NCI-H146 (cell line): ENCODE measurements around the gene IQSEC2.

ENCODE experiments used
- DNase-seq: peaks from one replicate; lab custom pipeline; 2025; lab: John Stamatoyannopoulos, UW

IQSEC2 gene

GRCh38 chrX:53268173-53268572 is 13.2 kb downstream of the IQSEC2 start:
- DNase-seq: no peak

- no peak for DNase-seq
Observed at GRCh38 chrX:53266914-53267313, 14.5 kb downstream of the IQSEC2 start.

- no peak for DNase-seq
Observed at GRCh38 chrX:53265771-53266574, 15.4 kb downstream of the IQSEC2 start.

- no peak for DNase-seq
Observed at GRCh38 chrX:53263597-53264094, 17.7 kb downstream of the IQSEC2 start.

- DNase-seq: no peak
Observed at GRCh38 chrX:53262918-53263394, 18.4 kb downstream of the IQSEC2 start.

DNA sequence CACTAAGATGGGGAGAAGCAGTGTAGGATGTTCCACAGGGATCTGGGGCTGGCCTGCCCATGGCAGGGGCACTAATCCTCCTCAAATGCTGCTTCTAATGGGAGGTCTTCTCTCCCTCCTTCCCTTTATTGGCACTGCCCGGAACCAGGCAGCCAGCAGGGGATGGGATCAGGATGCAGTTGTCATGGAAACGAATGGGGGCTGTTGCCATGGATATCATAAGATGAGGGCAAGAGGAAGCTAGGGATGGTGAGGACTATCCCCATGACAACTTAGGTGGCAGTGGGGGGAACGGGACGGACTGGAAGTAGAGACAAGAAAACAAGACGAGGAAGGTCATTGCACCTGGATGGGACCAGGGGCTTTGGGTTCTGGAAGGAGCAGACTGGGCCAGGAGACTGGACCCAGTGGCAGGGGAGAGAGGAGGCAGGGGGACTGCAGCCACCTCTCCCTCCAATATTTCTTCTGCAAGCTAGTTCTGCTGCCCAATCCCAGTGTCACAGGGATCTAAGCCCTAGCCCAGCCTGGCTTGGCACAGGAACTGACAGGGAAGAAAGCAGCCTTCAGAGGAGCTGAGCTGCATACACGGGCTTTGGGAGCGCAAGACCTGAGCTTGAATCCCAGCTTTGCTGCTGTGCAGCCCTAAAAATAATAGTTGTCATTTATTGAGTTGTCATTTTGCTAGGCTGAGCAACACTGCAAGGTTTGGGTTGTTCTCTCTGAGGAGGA is 19.0 kb downstream of the IQSEC2 start:
- DNase-seq: no peak

- no peak for DNase-seq
Observed at GRCh38 chrX:53261355-53261972, 19.9 kb downstream of the IQSEC2 start.

DNA sequence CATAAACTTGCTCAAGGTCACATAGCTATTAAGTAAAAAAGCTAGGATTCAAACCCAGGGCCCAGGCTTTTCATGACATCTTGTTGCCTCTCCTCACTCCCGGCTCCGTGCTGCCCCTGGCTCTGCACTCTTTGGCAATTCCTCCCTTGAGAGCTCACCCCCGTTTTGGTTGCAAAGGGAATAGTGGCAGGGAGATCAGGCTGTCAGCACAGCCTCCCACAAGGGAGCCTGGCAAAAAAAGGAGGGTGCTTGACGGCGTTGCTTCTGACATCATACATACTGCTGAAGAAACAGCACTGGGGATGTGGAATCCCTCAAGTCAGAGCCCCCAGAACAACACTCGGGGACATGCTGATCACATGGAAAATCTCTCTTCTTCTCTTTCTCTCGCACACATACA is 20.5 kb downstream of the IQSEC2 start:
- no peak for DNase-seq

DNA sequence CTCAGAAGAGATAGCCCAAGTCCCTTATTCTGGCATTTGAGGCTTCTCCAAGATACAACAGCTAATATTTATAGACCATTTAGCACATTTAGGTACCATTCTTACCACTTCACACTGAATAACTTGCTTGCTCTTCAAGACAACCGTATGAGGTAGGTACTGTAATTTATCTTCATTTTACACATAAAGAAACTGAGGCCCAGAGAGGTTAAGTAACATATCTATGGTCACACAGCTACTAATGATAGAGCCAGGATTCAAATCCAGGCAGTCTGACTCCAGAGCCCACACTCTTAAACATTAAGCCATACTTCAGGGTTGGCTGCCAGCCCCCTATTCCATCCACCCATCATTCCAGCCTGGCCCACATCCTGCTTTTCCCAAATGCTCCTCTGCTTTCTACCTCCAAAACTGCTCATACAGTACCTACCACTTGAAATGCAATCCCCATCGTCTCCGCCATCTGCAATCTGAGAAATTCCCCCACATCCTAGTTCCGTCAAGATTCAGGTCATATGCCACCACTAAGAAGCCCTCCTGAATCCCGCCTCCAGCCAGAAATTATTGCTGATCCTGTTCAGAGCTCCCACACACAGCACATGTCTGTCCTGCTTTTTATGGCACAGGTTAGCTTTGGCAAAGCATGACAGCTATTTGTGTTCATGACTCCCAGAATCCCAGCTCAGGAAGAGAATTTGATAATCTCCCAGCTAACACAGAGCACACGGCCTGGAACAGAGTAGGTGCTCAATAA is 23.5 kb downstream of the IQSEC2 start:
- DNase-seq: no peak

DNA sequence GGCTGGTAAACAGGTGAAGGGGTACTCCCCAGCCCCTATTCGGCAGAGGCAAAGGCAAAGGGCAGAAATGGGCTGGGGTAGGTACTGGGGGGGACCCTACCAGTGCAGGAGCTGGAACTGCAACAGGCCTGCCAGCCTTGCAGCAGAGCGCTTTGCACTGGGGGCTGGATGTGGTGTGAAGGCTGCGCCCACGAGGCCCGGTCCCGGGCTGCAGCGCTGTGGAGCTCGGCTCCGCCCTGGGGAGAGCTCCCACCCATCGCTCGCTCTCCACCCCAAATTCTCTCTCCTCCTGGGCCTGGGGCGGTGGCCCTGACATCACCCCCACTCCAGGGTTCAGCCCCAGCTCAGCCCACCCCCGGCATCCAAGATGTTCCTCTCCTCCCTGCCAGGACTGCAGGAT is 24.2 kb downstream of the IQSEC2 start:
- no peak for DNase-seq

- DNase-seq: peak; percentile 60
Observed at GRCh38 chrX:53256446-53257041, 24.8 kb downstream of the IQSEC2 start.

GRCh38 chrX:53255738-53256191 is 25.6 kb downstream of the IQSEC2 start:
- DNase-seq: no peak

- DNase-seq: no peak
Observed at GRCh38 chrX:53254570-53255461, 26.6 kb downstream of the IQSEC2 start.

- no peak for DNase-seq
Observed at GRCh38 chrX:53253293-53254020, 27.9 kb downstream of the IQSEC2 start.

- DNase-seq: no peak
Observed at GRCh38 chrX:53251307-53251706, 30.1 kb downstream of the IQSEC2 start.

DNA sequence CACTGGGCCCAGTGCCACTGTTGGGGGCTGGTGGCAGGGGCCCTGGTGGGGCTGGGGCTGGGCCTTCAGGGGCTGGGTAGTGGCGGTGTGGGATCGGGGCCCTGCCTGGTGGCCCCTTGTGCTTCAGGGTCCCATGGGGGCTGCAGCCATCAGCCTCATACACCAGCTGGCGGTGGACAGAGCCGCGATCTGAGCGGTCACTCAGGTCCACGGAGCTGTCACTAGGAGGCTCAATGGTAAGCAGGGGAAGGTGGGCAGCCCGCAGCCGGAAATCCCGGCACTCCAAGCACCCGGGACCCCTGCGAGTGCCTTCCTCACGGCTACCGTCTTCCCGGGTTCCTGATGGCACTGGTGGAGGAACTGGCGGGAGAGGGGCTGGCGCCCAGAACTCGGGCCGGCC is 30.8 kb downstream of the IQSEC2 start:
- DNase-seq: no peak

GRCh38 chrX:53249408-53250042 is 31.9 kb downstream of the IQSEC2 start:
- no peak for DNase-seq

GRCh38 chrX:53247928-53248327 is 33.5 kb downstream of the IQSEC2 start:
- no peak for DNase-seq

DNA sequence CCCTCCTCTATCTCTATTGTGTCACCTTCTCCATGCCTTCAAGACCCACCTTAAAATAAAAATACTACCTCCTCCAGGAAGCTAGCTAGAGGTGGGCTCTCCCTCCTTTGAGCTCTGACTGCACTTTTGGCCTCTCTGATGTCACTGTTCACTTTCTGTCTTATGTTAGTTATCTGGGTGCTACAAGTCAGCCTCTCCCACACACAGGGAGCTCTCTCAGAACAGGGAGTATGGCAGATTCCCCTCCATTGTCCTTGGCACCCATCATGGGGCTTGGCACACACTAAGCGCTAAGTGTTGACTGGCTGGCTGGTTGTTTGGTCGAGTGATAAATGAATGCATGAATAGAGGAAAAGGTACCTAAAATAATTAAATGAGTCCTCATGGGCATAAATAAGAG is 35.2 kb downstream of the IQSEC2 start:
- DNase-seq: no peak
